Aorta (tissue), 5 donors: ENCODE data around the gene MAPRE3. TPM values are rescaled to one million over a fixed set of nuclear protein-coding genes. Genes with fewer than 3 reads are reported as not detected.

Experiments used
- ATAC-seq: fragments of 200-7000 bp; cut with Tn5 transposase; one replicate; pipeline ENCODE4 v1.9.1; 2022; ENCODE audit warnings: moderate library complexity; ENCODE audit not compliant: low FRiP score
- DNase-seq, 2 donors: peaks; one replicate each; pipeline ENCODE4 v3.0.0-alpha.2; 2020
- H3K27ac ChIP-seq, 2 donors: one replicate each; pipeline ENCODE4 v1.5.1; 2013; ENCODE audit warnings: low read length in 2 of 2, mild to moderate bottlenecking in 2 of 2, moderate library complexity in 2 of 2, control low read depth in 1 of 2, inconsistent platforms in 1 of 2, low read depth in 1 of 2
- H3K27me3 ChIP-seq, 2 donors: one replicate each; pipeline ENCODE4 v1.6.1; 2013; ENCODE audit warnings: control low read depth in 1 of 2, low read length in 1 of 2, mild to moderate bottlenecking in 1 of 2, moderate library complexity in 1 of 2; ENCODE audit not compliant: insufficient read depth in 2 of 2, control insufficient read depth in 1 of 2
- H3K36me3 ChIP-seq, 2 donors: one replicate each; pipeline ENCODE4 v1.6.1; 2013; ENCODE audit warnings: control low read depth in 1 of 2, low read length in 1 of 2, mild to moderate bottlenecking in 1 of 2; ENCODE audit not compliant: insufficient read depth in 2 of 2, control insufficient read depth in 1 of 2
- H3K4me1 ChIP-seq, 2 donors: one replicate each; pipeline ENCODE4 v1.6.1; 2013; ENCODE audit warnings: low read length in 2 of 2, control low read depth in 1 of 2, mild to moderate bottlenecking in 1 of 2, moderate library complexity in 1 of 2; ENCODE audit not compliant: insufficient read depth in 2 of 2, control insufficient read depth in 1 of 2
- H3K4me3 ChIP-seq, 2 donors: one replicate each; pipeline ENCODE4 v1.5.1; 2013; ENCODE audit warnings: low read length in 2 of 2, control low read depth in 1 of 2, mild to moderate bottlenecking in 1 of 2
- H3K9me3 ChIP-seq: one replicate; pipeline ENCODE4 v1.6.1; 2013; ENCODE audit warnings: mild to moderate bottlenecking, low read length; ENCODE audit not compliant: control insufficient read depth
- WGBS, 2 donors: extraction: QIAGEN DNeasy Blood & Tissue Kit; methylation state at CpG; one replicate each; pipeline ENCODE4 v1.1.7; 2013; 5-methylcytosine and 5-hydroxymethylcytosine counted together
- intact Hi-C, 2 donors: fragments of 100-400 bp; cut with DNase I; formaldehyde crosslinking; loops; one replicate each; pipeline versions ENCODE4 v1.14.2 to v1.15.0; 2022
- polyA plus RNA-seq, 2 donors: library from polyadenylated mRNA; stranded (reverse); fragments of 200-250 nt; gene quantifications; one replicate each; pipeline ENCODE4 v1.2.3, GENCODE V29; 2013
- total RNA-seq, 2 donors: library from RNA; stranded (reverse); fragmentation: NEBNext Ultra II Directional; extraction: Animal tissue kit (Norgen Biotek cat#: 25700); gene quantifications; one replicate each; pipeline ENCODE4 v1.2.1, GENCODE V29; 2021
- donor health status: healthy with polysubstance abuse.
- donor health status: Bipolar disorder and iron deficiency.
- donor health status: DM: no; HTN: no; CAD: no.
- donor health status: DM: no; HTN: no; CAD: no.
- donor health status: DM: yes; HTN: yes; CAD: no.

MAPRE3 gene
- total and polyA plus RNA-seq, 4 donors = 7.9 to 26.7 (median 16.0) TPM

- 92 to 95% methylated on average over 3 of the region's 3 CpGs for WGBS, 2 donors
- intact Hi-C loops = no loop called here
- Histone ChIP-seq H3K36me3 (no peaks in the 10 kb centered on the region), H3K27me3 (no peaks in the 10 kb centered on the region), H3K9me3 (no peaks in the 10 kb centered on the region), H3K4me1 (no peaks in the 10 kb centered on the region), H3K27ac (no peak overlapping the region), H3K4me3 (no peak overlapping the region)
- ATAC-seq = no peak
- DNase-seq = no peak
These were observed 39.7 kb downstream of the MAPRE3 start for GRCh38 chr2:27010139-27010538.

GRCh38 chr2:27013738-27014137, 43.3 kb downstream of the MAPRE3 start:
- intact Hi-C loops = no loop called here

GRCh38 chr2:27014771-27015433, 44.5 kb downstream of the MAPRE3 start:
- intact Hi-C loops = loop anchor here in 1 of 2 donors (5.0 kb wide), 1 partner anchor 38 kb away; no protein-coding TSS in a partner anchor
- Histone ChIP-seq H3K27me3 (no peaks in the 10 kb centered on the region), H3K4me3 (no peak overlapping the region), H3K4me1 (no peaks in the 10 kb centered on the region), H3K27ac (no peak overlapping the region), H3K9me3 (no peaks in the 10 kb centered on the region), H3K36me3 (no peaks in the 10 kb centered on the region)
- DNase-seq (no peak), ATAC-seq (no peak)
- WGBS, 2 donors = 89 to 90% methylated on average over 8 of the region's 8 CpGs

More at GRCh38 chr2:27013738-27014137, 43.3 kb downstream of the MAPRE3 start:
- Histone ChIP-seq H3K27me3 (no peaks in the 10 kb centered on the region), H3K9me3 (no peaks in the 10 kb centered on the region), H3K4me1 (no peaks in the 10 kb centered on the region), H3K36me3 (no peaks in the 10 kb centered on the region), H3K4me3 (no peak overlapping the region), H3K27ac (no peak overlapping the region)
- WGBS, 2 donors = 97 to 100% methylated on average over 4 of the region's 4 CpGs
- ATAC-seq = no peak
- no peak for DNase-seq

- Histone ChIP-seq H3K9me3 (no peaks in the 10 kb centered on the region), H3K4me3 (no peak overlapping the region), H3K4me1 (no peaks in the 10 kb centered on the region), H3K27me3 (no peaks in the 10 kb centered on the region), H3K27ac (no peak overlapping the region), H3K36me3 (no peaks in the 10 kb centered on the region)
- no peak for ATAC-seq
- peak in 1 of 2 donors; percentile 72 for DNase-seq
- 64 to 67% methylated on average over 3 of the region's 3 CpGs for WGBS, 2 donors
- intact Hi-C loops = loop anchor here (1.0 to 5.0 kb wide), 3 partner anchors 40 to 56 kb away; no protein-coding TSS in a partner anchor
These were observed 46.4 kb downstream of the MAPRE3 start for GRCh38 chr2:27016801-27017325.

- H3K27ac ChIP-seq = no peak overlapping the region
- no peaks in the 10 kb centered on the region for H3K9me3 ChIP-seq
- peaks cover 0 to 2% of the 10 kb centered on the region in 2 donors for H3K36me3 ChIP-seq
- DNase-seq (no peak), ATAC-seq (no peak)
- no peak overlapping the region for H3K4me3 ChIP-seq
- intact Hi-C loops = loop anchor here in 1 of 2 donors (5.0 kb wide), 1 partner anchor 41 kb away; no protein-coding TSS in a partner anchor
- WGBS, 2 donors = 72 to 83% methylated on average over 3 of the region's 3 CpGs
- no peaks in the 10 kb centered on the region for H3K27me3 ChIP-seq
- H3K4me1 ChIP-seq = no peaks in the 10 kb centered on the region
These were observed 47.7 kb downstream of the MAPRE3 start for GRCh38 chr2:27018142-27018541.

GRCh38 chr2:27019459-27019858, 49.0 kb downstream of the MAPRE3 start:
- Histone ChIP-seq H3K4me3 (no peak overlapping the region), H3K4me1 (no peaks in the 10 kb centered on the region), H3K27me3 (no peaks in the 10 kb centered on the region), H3K9me3 (no peaks in the 10 kb centered on the region), H3K36me3 (peaks cover 0 to 2% of the 10 kb centered on the region in 2 donors), H3K27ac (no peak overlapping the region)
- 60 to 65% methylated on average over 9 of the region's 9 CpGs for WGBS, 2 donors
- no peak for ATAC-seq
- intact Hi-C loops = loop anchor here in 1 of 2 donors (5.0 kb wide), 1 partner anchor 42 kb away; no protein-coding TSS in a partner anchor
- no peak for DNase-seq

- ATAC-seq = no peak
- no peaks in the 10 kb centered on the region for H3K9me3 ChIP-seq
- H3K36me3 ChIP-seq = peaks cover 0 to 2% of the 10 kb centered on the region in 2 donors
- 69 to 73% methylated on average over 9 of the region's 9 CpGs for WGBS, 2 donors
- no peak overlapping the region for H3K4me3 ChIP-seq
- no peak overlapping the region for H3K27ac ChIP-seq
- intact Hi-C loops = loop anchor here in 1 of 2 donors (5.0 kb wide), 1 partner anchor 43 kb away; no protein-coding TSS in a partner anchor
- H3K4me1 ChIP-seq = no peaks in the 10 kb centered on the region
- peak; percentile 62 to 84 for DNase-seq
- no peaks in the 10 kb centered on the region for H3K27me3 ChIP-seq
These were observed 49.8 kb downstream of the MAPRE3 start for GRCh38 chr2:27019931-27020855.

- 83 to 89% methylated on average over 11 of the region's 11 CpGs for WGBS, 2 donors
- H3K9me3 ChIP-seq = no peaks in the 10 kb centered on the region
- intact Hi-C loops = no loop called here
- H3K27me3 ChIP-seq = no peaks in the 10 kb centered on the region
- no peaks in the 10 kb centered on the region for H3K4me1 ChIP-seq
- H3K27ac ChIP-seq = no peak overlapping the region
- ATAC-seq (no peak), DNase-seq (no peak)
- no peak overlapping the region for H3K4me3 ChIP-seq
- H3K36me3 ChIP-seq = peaks cover 0 to 2% of the 10 kb centered on the region in 2 donors
These were observed 51.0 kb downstream of the MAPRE3 start for GRCh38 chr2:27021253-27022049.
